CD4-positive, alpha-beta T cell (primary cell): ENCODE results near the gene TGFBI. TPM values are rescaled to one million over a fixed set of nuclear protein-coding genes. Genes with fewer than 3 reads are reported as not detected.

Source experiments
- ATAC-seq: fragments of 200-7000 bp; cut with Tn5 transposase; one replicate; pipeline ENCODE4 v1.10.0; 2022; ENCODE audit warnings: mild to moderate bottlenecking; ENCODE audit not compliant: poor library complexity
- CTCF ChIA-PET: fragments of 350-600 bp; sonication (Branson Sonifier 250); formaldehyde crosslinking; loops from one replicate; lab custom pipeline; 2021; ENCODE audit warnings: antibody characterized with exemption, inconsistent platforms; lab: Charles Lee
- POLR2A ChIA-PET: fragments of 350-600 bp; sonication (Branson Sonifier 250); formaldehyde crosslinking; loops from one replicate; lab custom pipeline; 2021; ENCODE audit warnings: antibody characterized with exemption, inconsistent platforms; lab: Charles Lee
- DNase-seq, 14 experiments: peaks; one replicate each; pipeline ENCODE4 v3.0.0-alpha.2; 2013 to 2020; ENCODE audit warnings: mixed read lengths in 2 of 14
- H3K27ac ChIP-seq, 2 donors: one replicate each; pipeline versions ENCODE4 v1.5.1 to v1.7.0; 2013; ENCODE audit warnings: low read length in 2 of 2, low read depth in 1 of 2, mild to moderate bottlenecking in 1 of 2
- H3K27me3 ChIP-seq, 2 experiments: 1 replicate in 1 of 2; 2 replicates in 1 of 2; pipeline versions ENCODE4 v1.6.1 to v1.7.0; 2013; ENCODE audit warnings: low read length in 2 of 2, control low read depth in 1 of 2, mild to moderate bottlenecking in 1 of 2, moderate library complexity in 1 of 2; ENCODE audit not compliant: insufficient read depth in 2 of 2, control insufficient read depth in 1 of 2
- H3K36me3 ChIP-seq: one replicate; pipeline ENCODE4 v1.6.1; 2013; ENCODE audit warnings: low read length, control low read depth; ENCODE audit not compliant: insufficient read depth
- H3K4me1 ChIP-seq: one replicate; pipeline ENCODE4 v1.6.1; 2013; ENCODE audit warnings: low read length, control low read depth; ENCODE audit not compliant: insufficient read depth
- H3K4me3 ChIP-seq: one replicate; pipeline ENCODE4 v1.5.1; 2013; ENCODE audit warnings: mild to moderate bottlenecking, low read length, moderate library complexity
- H3K9me3 ChIP-seq, 2 experiments: 1 replicate in 1 of 2; 2 replicates in 1 of 2; pipeline versions ENCODE4 v1.6.1 to v1.7.0; 2013; ENCODE audit warnings: low read length in 2 of 2, mild to moderate bottlenecking in 2 of 2, control low read depth in 1 of 2, moderate library complexity in 1 of 2; ENCODE audit not compliant: control insufficient read depth in 1 of 2, insufficient read depth in 1 of 2
- H3K27ac Mint-ChIP-seq: one replicate; pipeline ENCODE4 v1.8.0; 2020; ENCODE audit warnings: mixed read lengths
- H3K27me3 Mint-ChIP-seq: one replicate; pipeline ENCODE4 v1.8.0; 2021; ENCODE audit warnings: mixed read lengths
- H3K36me3 Mint-ChIP-seq: one replicate; pipeline ENCODE4 v1.8.0; 2021; ENCODE audit warnings: low read depth, mixed read lengths
- H3K4me1 Mint-ChIP-seq: one replicate; pipeline ENCODE4 v1.8.0; 2021; ENCODE audit warnings: low read depth, mixed read lengths
- H3K4me3 Mint-ChIP-seq: one replicate; pipeline ENCODE4 v1.8.0; 2020; ENCODE audit warnings: mild to moderate bottlenecking, mixed read lengths
- H3K9me3 Mint-ChIP-seq: one replicate; pipeline ENCODE4 v1.8.0; 2020; ENCODE audit warnings: mixed read lengths
- intact Hi-C, 2 experiments: fragments of 100-400 bp; cut with DNase I in 1 of 2; cut with micrococcal nuclease in 1 of 2; formaldehyde crosslinking; loops; one replicate each; pipeline versions ENCODE4 v1.15.1 to v1.9.0; 2023 to 2025; cut with DNase I, micrococcal nuclease
- total RNA-seq, 174 experiments: library from RNA in 2 of 174; stranded (reverse) in 2 of 174; gene quantifications; one replicate each; pipeline ENCODE4 v1.2.3 and lab custom pipeline; 2021 to 2026
- TF ChIP-seq, protein P1 (sequence below): fragments of 200-600 bp; IDR thresholded peaks from one replicate; pipeline ENCODE4 v1.8.0; 2022; ENCODE audit warnings: antibody characterized with exemption, mild to moderate bottlenecking

Gene TGFBI
- total RNA-seq, 2 experiments from 2014 or later, result 4.8 to 5.9 TPM

DNA sequence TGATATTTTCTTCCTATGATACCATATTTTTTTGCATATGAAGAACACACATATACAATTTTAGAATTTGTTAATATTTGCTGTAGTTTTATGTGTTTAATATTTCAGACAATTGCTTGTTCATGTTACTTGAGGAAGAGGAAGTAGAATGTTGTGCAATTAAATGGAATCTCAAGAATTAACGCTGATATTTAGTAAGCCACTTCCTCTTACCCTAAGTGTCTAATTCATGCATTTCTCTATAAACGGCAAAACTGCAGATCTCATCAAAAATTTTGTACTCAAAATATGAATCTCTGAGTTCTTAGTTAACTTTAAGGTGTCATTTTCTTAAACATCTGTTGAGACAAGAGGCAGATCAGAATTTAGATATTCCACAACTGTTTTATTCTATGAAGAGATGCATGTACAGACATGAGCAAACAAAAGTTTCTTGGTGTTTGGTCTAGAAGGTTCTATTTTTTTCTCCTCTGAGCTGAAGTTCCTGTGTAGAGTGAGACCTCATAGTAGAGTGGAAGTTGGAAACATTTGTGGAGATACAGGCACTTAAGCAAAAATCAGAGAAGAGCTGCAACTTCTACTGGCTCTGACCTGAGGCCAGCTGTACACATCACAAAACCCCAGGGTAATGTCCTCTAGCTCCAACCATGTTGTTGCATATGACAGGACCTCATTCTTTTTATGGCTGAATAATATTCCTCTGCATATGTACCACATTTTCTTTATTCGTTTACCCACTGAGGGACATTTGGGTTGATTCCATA lies 16.6 kb upstream of the TGFBI start:
- DNase-seq (peak in 2 of 14 experiments; percentile 28 to 38), ATAC-seq (no peak)
- no peaks in the 10 kb centered on the region for H3K27me3 ChIP-seq
- Mint-ChIP-seq H3K9me3 (no peaks in the 10 kb centered on the region), H3K27ac (no peak overlapping the region), H3K36me3 (no peaks in the 10 kb centered on the region), H3K4me3 (no peak overlapping the region), H3K27me3 (peaks cover 29% of the 10 kb centered on the region), H3K4me1 (no peaks in the 10 kb centered on the region)
- intact Hi-C loops, result no loop called here
- H3K4me1 ChIP-seq, result peaks cover 3% of the 10 kb centered on the region
- TF ChIP-seq, protein P1, sequence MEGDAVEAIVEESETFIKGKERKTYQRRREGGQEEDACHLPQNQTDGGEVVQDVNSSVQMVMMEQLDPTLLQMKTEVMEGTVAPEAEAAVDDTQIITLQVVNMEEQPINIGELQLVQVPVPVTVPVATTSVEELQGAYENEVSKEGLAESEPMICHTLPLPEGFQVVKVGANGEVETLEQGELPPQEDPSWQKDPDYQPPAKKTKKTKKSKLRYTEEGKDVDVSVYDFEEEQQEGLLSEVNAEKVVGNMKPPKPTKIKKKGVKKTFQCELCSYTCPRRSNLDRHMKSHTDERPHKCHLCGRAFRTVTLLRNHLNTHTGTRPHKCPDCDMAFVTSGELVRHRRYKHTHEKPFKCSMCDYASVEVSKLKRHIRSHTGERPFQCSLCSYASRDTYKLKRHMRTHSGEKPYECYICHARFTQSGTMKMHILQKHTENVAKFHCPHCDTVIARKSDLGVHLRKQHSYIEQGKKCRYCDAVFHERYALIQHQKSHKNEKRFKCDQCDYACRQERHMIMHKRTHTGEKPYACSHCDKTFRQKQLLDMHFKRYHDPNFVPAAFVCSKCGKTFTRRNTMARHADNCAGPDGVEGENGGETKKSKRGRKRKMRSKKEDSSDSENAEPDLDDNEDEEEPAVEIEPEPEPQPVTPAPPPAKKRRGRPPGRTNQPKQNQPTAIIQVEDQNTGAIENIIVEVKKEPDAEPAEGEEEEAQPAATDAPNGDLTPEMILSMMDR, result no peak
- H3K9me3 ChIP-seq, result no peaks in the 10 kb centered on the region
- H3K4me3 ChIP-seq, result no peak overlapping the region
- no peak overlapping the region for H3K27ac ChIP-seq
- no peaks in the 10 kb centered on the region for H3K36me3 ChIP-seq
- ChIA-PET CTCF (no interaction called here), POLR2A (no interaction called here)

DNA sequence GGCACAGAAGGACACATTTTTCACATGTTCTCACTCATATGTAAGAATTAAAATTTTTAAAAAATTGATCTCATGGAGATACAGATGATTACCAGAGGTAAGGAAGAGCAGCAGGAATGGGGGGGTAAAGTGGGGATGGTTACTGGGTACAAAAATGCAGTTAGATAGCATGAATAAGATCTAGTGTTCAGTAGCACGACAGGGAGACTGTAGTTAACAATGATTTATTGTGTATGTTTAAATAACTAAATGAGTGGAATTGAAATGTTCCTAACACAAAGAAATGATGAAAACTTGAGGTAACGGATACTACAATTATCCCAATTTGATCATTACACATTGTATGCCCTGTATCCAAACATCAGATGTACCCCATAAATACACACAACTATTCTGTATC lies 15.2 kb upstream of the TGFBI start:
- Mint-ChIP-seq H3K4me3 (no peak overlapping the region), H3K27ac (no peak overlapping the region), H3K36me3 (no peaks in the 10 kb centered on the region), H3K27me3 (peaks cover 22% of the 10 kb centered on the region), H3K4me1 (no peaks in the 10 kb centered on the region), H3K9me3 (no peaks in the 10 kb centered on the region)
- intact Hi-C loops, result no loop called here
- DNase-seq (no peak), ATAC-seq (no peak)
- H3K4me1 ChIP-seq, result peaks cover 3% of the 10 kb centered on the region
- no peaks in the 10 kb centered on the region for H3K9me3 ChIP-seq
- H3K4me3 ChIP-seq, result no peak overlapping the region
- no peak overlapping the region for H3K27ac ChIP-seq
- H3K36me3 ChIP-seq, result no peaks in the 10 kb centered on the region
- POLR2A ChIA-PET, result no interaction called here
- H3K27me3 ChIP-seq, result no peaks in the 10 kb centered on the region
- CTCF ChIA-PET, result no interaction called here
- TF ChIP-seq, protein P1, result no peak

DNA sequence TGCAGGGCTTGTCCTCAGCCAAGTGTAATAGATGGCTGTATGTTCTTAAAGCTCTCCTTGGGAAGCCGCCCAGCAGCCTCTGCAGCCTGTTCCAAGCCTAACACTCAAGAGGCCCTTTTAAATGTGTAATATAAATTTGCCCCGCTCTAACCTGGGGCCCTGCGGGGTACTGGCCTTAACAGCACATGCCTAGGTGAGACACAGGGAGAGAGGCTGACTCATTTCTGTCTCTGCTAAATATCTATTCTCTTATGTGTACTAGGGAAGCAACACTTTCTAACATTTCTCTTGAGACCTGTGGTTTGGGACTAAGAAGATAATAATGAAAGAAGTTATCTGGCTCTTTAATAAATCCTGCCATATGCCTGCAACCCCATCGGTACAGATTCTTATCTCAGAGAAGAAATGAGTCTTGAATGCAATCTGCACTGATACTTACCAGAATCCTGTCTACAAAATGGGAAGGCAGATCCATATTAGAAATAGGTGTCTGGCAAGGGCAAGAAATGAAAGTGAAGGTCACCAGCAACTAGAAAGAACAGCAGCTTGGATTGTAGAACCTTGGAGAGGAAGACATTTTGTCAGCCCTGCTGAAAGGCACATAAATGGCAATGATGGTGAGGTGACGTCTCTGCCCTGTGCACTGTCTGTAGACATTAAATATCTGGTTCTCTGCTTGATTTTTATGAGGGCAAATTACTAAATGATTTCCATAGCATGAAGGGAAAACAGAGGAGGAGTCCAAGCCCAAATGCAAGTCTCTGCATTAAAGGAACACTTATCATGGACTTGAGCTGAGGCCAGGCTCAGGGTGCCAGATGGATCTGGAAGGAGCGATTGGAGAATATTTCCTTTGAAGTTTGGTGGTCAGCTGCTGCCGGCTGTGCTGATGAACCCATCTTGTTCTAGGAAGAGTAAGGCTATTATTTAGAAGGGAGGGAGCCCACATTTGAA lies 14.5 kb upstream of the TGFBI start:
- no peak for ATAC-seq
- Histone ChIP-seq H3K4me1 (peaks cover 3% of the 10 kb centered on the region), H3K36me3 (no peaks in the 10 kb centered on the region), H3K9me3 (no peaks in the 10 kb centered on the region), H3K4me3 (no peak overlapping the region), H3K27me3 (no peaks in the 10 kb centered on the region), H3K27ac (no peak overlapping the region)
- no peaks in the 10 kb centered on the region for H3K4me1 Mint-ChIP-seq
- TF ChIP-seq, protein P1, result no peak
- peaks cover 22% of the 10 kb centered on the region for H3K27me3 Mint-ChIP-seq
- ChIA-PET CTCF (no interaction called here), POLR2A (no interaction called here)
- intact Hi-C loops, result no loop called here
- H3K36me3 Mint-ChIP-seq, result no peaks in the 10 kb centered on the region
- no peak overlapping the region for H3K27ac Mint-ChIP-seq
- DNase-seq, result no peak
- H3K4me3 Mint-ChIP-seq, result no peak overlapping the region
- H3K9me3 Mint-ChIP-seq, result no peaks in the 10 kb centered on the region
